MM.1S (cell line): ENCODE measurements around the gene LMTK3.

Experiments
- DNase-seq: peaks from one replicate; pipeline ENCODE4 v3.0.0-alpha.2; 2015
- H2AFZ ChIP-seq: fragments of 300-600 bp; sonication (generic); 2 replicates; pipeline ENCODE4 v1.6.0; 2016; ENCODE audit warnings: antibody characterized with exemption, low read length
- H3F3A ChIP-seq: fragments of 300-600 bp; sonication (generic); 2 replicates; pipeline ENCODE4 v1.6.1; 2016; ENCODE audit warnings: mild to moderate bottlenecking, antibody characterized with exemption, low read length, moderate library complexity, mixed read lengths; ENCODE audit not compliant: insufficient read depth
- H3K27ac ChIP-seq: fragments of 300-600 bp; sonication (generic); 2 replicates; pipeline ENCODE4 v1.5.1; 2016; ENCODE audit warnings: mild to moderate bottlenecking, low read length
- H3K27me3 ChIP-seq: fragments of 300-600 bp; sonication (generic); replicated peaks from 2 replicates; pipeline ENCODE4 v1.6.0; 2016; ENCODE audit warnings: low read length; ENCODE audit not compliant: insufficient read depth
- H3K36me3 ChIP-seq: fragments of 300-600 bp; sonication (generic); replicated peaks from 2 replicates; pipeline ENCODE4 v1.6.1; 2016; ENCODE audit warnings: mild to moderate bottlenecking, low read length, mixed read lengths; ENCODE audit not compliant: insufficient read depth
- H3K4me1 ChIP-seq: fragments of 300-600 bp; sonication (generic); 2 replicates; pipeline ENCODE4 v1.6.1; 2016; ENCODE audit warnings: low read length, mixed read lengths
- H3K4me2 ChIP-seq: fragments of 300-600 bp; sonication (generic); 2 replicates; pipeline ENCODE4 v1.6.0; 2016; ENCODE audit warnings: low read depth, low read length
- H3K4me3 ChIP-seq: fragments of 300-600 bp; sonication (generic); 2 replicates; pipeline ENCODE4 v1.5.1; 2016; ENCODE audit warnings: low read length, mixed read lengths
- H3K79me2 ChIP-seq: fragments of 300-600 bp; sonication (generic); 2 replicates; pipeline ENCODE4 v1.6.1; 2016; ENCODE audit warnings: mixed run types, low read length, mixed read lengths
- H3K9ac ChIP-seq: fragments of 300-600 bp; sonication (generic); 2 replicates; pipeline ENCODE4 v1.6.1; 2016; ENCODE audit warnings: low read length, mixed read lengths
- H3K9me2 ChIP-seq: fragments of 300-600 bp; sonication (generic); replicated peaks from 2 replicates; pipeline ENCODE4 v1.6.1; 2016; ENCODE audit warnings: mild to moderate bottlenecking, low read length, mixed read lengths; ENCODE audit not compliant: insufficient read depth
- H3K9me3 ChIP-seq: fragments of 300-600 bp; sonication (generic); replicated peaks from 2 replicates; pipeline ENCODE4 v1.6.1; 2016; ENCODE audit warnings: mild to moderate bottlenecking, low read length, mixed read lengths; ENCODE audit not compliant: insufficient read depth
- H4K20me1 ChIP-seq: fragments of 300-600 bp; sonication (generic); 2 replicates; pipeline ENCODE4 v1.6.1; 2016; ENCODE audit warnings: mild to moderate bottlenecking, low read length, moderate library complexity, mixed read lengths; ENCODE audit not compliant: insufficient read depth
- EZH2 ChIP-seq: fragments of 300-600 bp; sonication (generic); optimal IDR thresholded peaks from 2 replicates; pipeline ENCODE3; 2017; ENCODE audit warnings: low read depth, mild to moderate bottlenecking, antibody characterized with exemption, low read length, mixed read lengths
- EZH2phosphoT487 ChIP-seq: fragments of 300-600 bp; sonication (generic); IDR thresholded peaks from 2 replicates; pipeline ENCODE4 v1.6.1; 2018; ENCODE audit warnings: antibody characterized with exemption, low read length
- TF ChIP-seq, protein P1 (sequence below): fragments of 300-600 bp; sonication (generic); IDR thresholded peaks from 2 replicates; pipeline ENCODE4 v1.5.1; 2016; ENCODE audit warnings: antibody characterized with exemption, low read length, mixed read lengths

The LMTK3 gene

DNA sequence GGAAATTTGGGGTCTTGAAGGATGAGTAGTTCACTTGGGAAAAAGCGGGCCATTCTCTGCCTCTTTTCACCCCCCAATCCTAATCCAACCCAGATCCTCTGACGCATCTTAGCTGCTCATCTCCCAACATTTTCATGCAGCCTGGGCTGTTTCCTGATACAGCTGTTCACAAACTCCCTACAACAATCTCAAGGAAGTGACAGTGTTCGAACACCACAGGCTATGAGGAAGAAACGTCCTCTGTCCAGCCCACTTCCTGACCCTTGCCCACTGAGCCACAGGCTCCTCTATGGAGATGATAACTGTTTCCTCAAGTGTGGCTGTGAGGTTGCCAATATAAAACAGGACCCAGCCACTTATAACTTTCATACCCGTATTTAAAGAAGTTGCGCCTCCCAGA lies 16.2 kb downstream of the LMTK3 start:
- H3K9ac ChIP-seq = no peak overlapping the region
- peaks cover 60% of the 10 kb centered on the region for H3K27me3 ChIP-seq
- H3K4me2 ChIP-seq = no peak overlapping the region
- H3K9me2 ChIP-seq = no peaks in the 10 kb centered on the region
- TF ChIP-seq EZH2phosphoT487 (no peak), EZH2 (no peak)
- TF ChIP-seq, protein P1, sequence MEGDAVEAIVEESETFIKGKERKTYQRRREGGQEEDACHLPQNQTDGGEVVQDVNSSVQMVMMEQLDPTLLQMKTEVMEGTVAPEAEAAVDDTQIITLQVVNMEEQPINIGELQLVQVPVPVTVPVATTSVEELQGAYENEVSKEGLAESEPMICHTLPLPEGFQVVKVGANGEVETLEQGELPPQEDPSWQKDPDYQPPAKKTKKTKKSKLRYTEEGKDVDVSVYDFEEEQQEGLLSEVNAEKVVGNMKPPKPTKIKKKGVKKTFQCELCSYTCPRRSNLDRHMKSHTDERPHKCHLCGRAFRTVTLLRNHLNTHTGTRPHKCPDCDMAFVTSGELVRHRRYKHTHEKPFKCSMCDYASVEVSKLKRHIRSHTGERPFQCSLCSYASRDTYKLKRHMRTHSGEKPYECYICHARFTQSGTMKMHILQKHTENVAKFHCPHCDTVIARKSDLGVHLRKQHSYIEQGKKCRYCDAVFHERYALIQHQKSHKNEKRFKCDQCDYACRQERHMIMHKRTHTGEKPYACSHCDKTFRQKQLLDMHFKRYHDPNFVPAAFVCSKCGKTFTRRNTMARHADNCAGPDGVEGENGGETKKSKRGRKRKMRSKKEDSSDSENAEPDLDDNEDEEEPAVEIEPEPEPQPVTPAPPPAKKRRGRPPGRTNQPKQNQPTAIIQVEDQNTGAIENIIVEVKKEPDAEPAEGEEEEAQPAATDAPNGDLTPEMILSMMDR = no peak
- H3K27ac ChIP-seq = no peak overlapping the region
- no peaks in the 10 kb centered on the region for H4K20me1 ChIP-seq
- H3K79me2 ChIP-seq = no peaks in the 10 kb centered on the region
- no peak overlapping the region for H3K4me3 ChIP-seq
- H3K4me1 ChIP-seq = peaks cover 14% of the 10 kb centered on the region
- peaks cover 5% of the 10 kb centered on the region for H3F3A ChIP-seq
- no peak overlapping the region for H2AFZ ChIP-seq
- no peaks in the 10 kb centered on the region for H3K36me3 ChIP-seq
- no peak for DNase-seq
- no peaks in the 10 kb centered on the region for H3K9me3 ChIP-seq

DNA sequence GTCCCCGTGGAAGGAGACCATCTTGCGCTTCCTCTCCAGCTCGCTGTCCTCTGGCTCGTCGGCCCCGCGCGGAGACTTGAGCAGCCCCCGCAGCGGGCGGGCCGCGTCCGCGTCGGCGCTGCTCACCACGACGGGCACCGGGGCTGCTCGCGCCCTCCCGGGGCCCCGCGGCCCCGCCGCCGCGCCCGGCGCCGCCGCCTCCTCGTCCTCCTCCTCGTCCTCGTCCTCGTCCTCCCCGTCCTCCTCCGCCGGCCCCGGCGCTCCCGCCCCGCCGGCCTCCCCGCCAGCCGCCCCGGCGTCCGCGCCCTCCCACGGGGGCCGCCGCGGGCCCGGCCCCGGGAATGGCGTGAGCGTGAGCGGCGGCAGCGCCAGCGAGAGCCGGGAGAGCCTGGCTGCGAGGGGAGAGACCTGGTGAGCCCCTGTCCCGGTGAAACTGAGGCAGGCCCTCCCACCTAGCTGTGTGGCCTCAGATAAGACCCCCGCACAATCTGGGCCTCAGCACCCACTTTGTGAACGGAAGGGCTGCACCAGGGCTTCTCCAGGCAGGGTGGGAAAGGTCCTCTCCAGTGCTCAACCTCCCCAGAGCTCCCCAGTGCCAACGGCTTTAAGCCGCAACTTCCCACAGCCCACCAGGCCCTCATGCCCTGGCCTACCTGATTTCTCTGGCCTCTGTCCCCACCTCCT lies 17.8 kb downstream of the LMTK3 start:
- TF ChIP-seq EZH2phosphoT487 (no peak), EZH2 (no peak)
- TF ChIP-seq, protein P1 = no peak
- Histone ChIP-seq H3K9me3 (no peaks in the 10 kb centered on the region), H3K4me3 (peak overlapping the region; percentile 51), H3K36me3 (no peaks in the 10 kb centered on the region), H3K27me3 (peaks cover 45% of the 10 kb centered on the region), H3K9me2 (no peaks in the 10 kb centered on the region), H4K20me1 (no peaks in the 10 kb centered on the region), H3K4me2 (peak overlapping the region; percentile 54; the same call in 1 of the 2 replicates), H3F3A (peaks cover 7% of the 10 kb centered on the region), H2AFZ (peak overlapping the region; percentile 53), H3K4me1 (peaks cover 25% of the 10 kb centered on the region), H3K79me2 (no peaks in the 10 kb centered on the region), H3K27ac (no peak overlapping the region), H3K9ac (peak overlapping the region; percentile 44; the same call in 1 of the 2 replicates)
- no peak for DNase-seq

GRCh38 chr19:48492925-48493717 lies 18.5 kb downstream of the LMTK3 start:
- H3K9me2 ChIP-seq = no peaks in the 10 kb centered on the region
- peak; percentile 93 for DNase-seq
- H3K4me1 ChIP-seq = peaks cover 25% of the 10 kb centered on the region
- no peaks in the 10 kb centered on the region for H4K20me1 ChIP-seq
- H3K27ac ChIP-seq = peak overlapping the region; percentile 65; the same call in 1 of the 2 replicates
- peak overlapping the region; percentile 68 for H3K4me3 ChIP-seq
- H3F3A ChIP-seq = peaks cover 7% of the 10 kb centered on the region
- H3K9me3 ChIP-seq = no peaks in the 10 kb centered on the region
- peak overlapping the region; percentile 89 for H2AFZ ChIP-seq
- H3K9ac ChIP-seq = peak overlapping the region; percentile 73
- peaks cover 41% of the 10 kb centered on the region for H3K27me3 ChIP-seq
- H3K79me2 ChIP-seq = no peaks in the 10 kb centered on the region
- H3K4me2 ChIP-seq = peak overlapping the region; percentile 69
- no peaks in the 10 kb centered on the region for H3K36me3 ChIP-seq
- TF ChIP-seq, protein P1 = no peak
- TF ChIP-seq EZH2phosphoT487 (no peak), EZH2 (no peak)
